H9 (cell line): Measurements from ENCODE around the gene PGBD4. TPM values are rescaled to one million over a fixed set of nuclear protein-coding genes. Genes with fewer than 3 reads are reported as not detected.

Experiments
- DNase-seq: peaks from one replicate; pipeline ENCODE4 v3.0.0-alpha.2; 2017
- H2AFZ ChIP-seq: one replicate; pipeline ENCODE4 v1.6.1; 2013; ENCODE audit warnings: mild to moderate bottlenecking, low read length, control low read depth, moderate library complexity
- H2AK5ac ChIP-seq: 2 replicates; pipeline ENCODE4 v1.6.1; 2013; ENCODE audit warnings: low read length, control low read depth, mixed read lengths; ENCODE audit not compliant: insufficient read length
- H2BK120ac ChIP-seq: one replicate; pipeline ENCODE4 v1.6.1; 2013; ENCODE audit warnings: low read depth, mild to moderate bottlenecking, low read length, control low read depth, inconsistent platforms; ENCODE audit not compliant: poor library complexity, severe bottlenecking
- H2BK12ac ChIP-seq: 2 replicates; pipeline ENCODE4 v1.6.1; 2013; ENCODE audit warnings: low read length, control low read depth, mixed read lengths, low read depth; ENCODE audit not compliant: insufficient read length
- H2BK15ac ChIP-seq: 2 replicates; pipeline ENCODE4 v1.6.1; 2013; ENCODE audit warnings: low read depth, low read length, control low read depth
- H2BK20ac ChIP-seq: one replicate; pipeline ENCODE4 v1.6.1; 2013; ENCODE audit warnings: low read depth, mild to moderate bottlenecking, low read length, control low read depth, inconsistent platforms; ENCODE audit not compliant: poor library complexity, severe bottlenecking
- H2BK5ac ChIP-seq: 2 replicates; pipeline ENCODE4 v1.6.1; 2013; ENCODE audit warnings: low read length, control low read depth, mixed read lengths; ENCODE audit not compliant: insufficient read length
- H3K14ac ChIP-seq: 2 replicates; pipeline ENCODE4 v1.6.1; 2013; ENCODE audit warnings: low read length, control low read depth; ENCODE audit not compliant: insufficient read depth
- H3K18ac ChIP-seq: 2 replicates; pipeline ENCODE4 v1.6.1; 2013; ENCODE audit warnings: low read depth, mild to moderate bottlenecking, mixed read lengths, low read length, control low read depth; ENCODE audit not compliant: insufficient read length
- H3K23ac ChIP-seq: 2 replicates; pipeline ENCODE4 v1.6.1; 2013; ENCODE audit warnings: low read length, control low read depth, mixed read lengths, low read depth; ENCODE audit not compliant: insufficient read length
- H3K23me2 ChIP-seq: 2 replicates; pipeline ENCODE4 v1.6.1; 2013; ENCODE audit warnings: low read depth, mild to moderate bottlenecking, mixed read lengths, low read length, control low read depth; ENCODE audit not compliant: insufficient read length, poor library complexity, severe bottlenecking
- H3K27ac ChIP-seq: 2 replicates; pipeline ENCODE4 v1.5.1; 2013; ENCODE audit warnings: low read length, control low read depth, mixed read lengths, low read depth; ENCODE audit not compliant: insufficient read length
- H3K27me3 ChIP-seq: 2 replicates; pipeline ENCODE4 v1.6.1; 2013; ENCODE audit warnings: low read length, control low read depth, inconsistent platforms; ENCODE audit not compliant: insufficient read depth
- H3K4ac ChIP-seq: 2 replicates; pipeline ENCODE4 v1.6.1; 2013; ENCODE audit warnings: low read depth, mild to moderate bottlenecking, control low read depth, inconsistent platforms, low read length, moderate library complexity
- H3K4me1 ChIP-seq: 2 replicates; pipeline ENCODE4 v1.6.1; 2013; ENCODE audit warnings: low read length, control low read depth, inconsistent platforms; ENCODE audit not compliant: insufficient read depth
- H3K4me2 ChIP-seq: 2 replicates; pipeline ENCODE4 v1.6.1; 2013; ENCODE audit warnings: low read length, control low read depth, mixed read lengths; ENCODE audit not compliant: insufficient read length, insufficient read depth
- H3K56ac ChIP-seq: 2 replicates; pipeline ENCODE4 v1.6.1; 2013; ENCODE audit warnings: low read depth, mild to moderate bottlenecking, mixed read lengths, low read length, control low read depth; ENCODE audit not compliant: insufficient read length
- H3K79me1 ChIP-seq: 2 replicates; pipeline ENCODE4 v1.6.1; 2013; ENCODE audit warnings: low read depth, mild to moderate bottlenecking, moderate library complexity, low read length, control low read depth, inconsistent platforms; ENCODE audit not compliant: insufficient read depth, poor library complexity, severe bottlenecking
- H3K79me2 ChIP-seq: 2 replicates; pipeline ENCODE4 v1.6.1; 2013; ENCODE audit warnings: low read length, control low read depth, inconsistent platforms; ENCODE audit not compliant: insufficient read depth
- H3K9ac ChIP-seq: 2 replicates; pipeline ENCODE4 v1.6.1; 2013; ENCODE audit warnings: low read length, control low read depth, mixed read lengths; ENCODE audit not compliant: insufficient read length; ENCODE audit errors: extremely low read depth
- H3K9me3 ChIP-seq: one replicate; pipeline ENCODE4 v1.6.1; 2013; ENCODE audit warnings: low read depth, low read length, inconsistent platforms; ENCODE audit not compliant: control insufficient read depth
- H3T11ph ChIP-seq: one replicate; pipeline ENCODE4 v1.6.1; 2013; ENCODE audit warnings: mild to moderate bottlenecking, low read length, control low read depth, inconsistent platforms
- H4K20me1 ChIP-seq: one replicate; pipeline ENCODE4 v1.6.1; 2013; ENCODE audit not compliant: control insufficient read depth, insufficient read length, insufficient read depth
- H4K5ac ChIP-seq: 2 replicates; pipeline ENCODE4 v1.6.1; 2013; ENCODE audit warnings: low read depth, mild to moderate bottlenecking, mixed read lengths, low read length, control low read depth; ENCODE audit not compliant: insufficient read length
- H4K8ac ChIP-seq: replicated peaks from 2 replicates; pipeline ENCODE4 v1.6.1; 2013; ENCODE audit warnings: low read length, control low read depth, mixed read lengths, low read depth; ENCODE audit not compliant: insufficient read length
- H4K91ac ChIP-seq: 2 replicates; pipeline ENCODE4 v1.6.1; 2013; ENCODE audit warnings: low read depth, mild to moderate bottlenecking, moderate library complexity, mixed read lengths, low read length, control low read depth; ENCODE audit not compliant: insufficient read length
- H3K27ac Mint-ChIP-seq, 3 experiments: 2 replicates in 2 of 3; 3 replicates in 1 of 3; pipeline ENCODE4 v1.8.0; 2020 to 2021; ENCODE audit warnings: mixed read lengths in 3 of 3, mild to moderate bottlenecking in 1 of 3, moderate library complexity in 1 of 3
- H3K27me3 Mint-ChIP-seq: 2 replicates; pipeline ENCODE4 v1.8.0; 2021; ENCODE audit warnings: low read depth, mild to moderate bottlenecking, moderate library complexity, mixed read lengths
- H3K36me3 Mint-ChIP-seq, 3 experiments: 2 replicates in 2 of 3; 3 replicates in 1 of 3; pipeline ENCODE4 v1.8.0; 2020 to 2021; ENCODE audit warnings: low read depth in 3 of 3, mixed read lengths in 3 of 3; ENCODE audit not compliant: insufficient read depth in 1 of 3
- H3K4me1 Mint-ChIP-seq, 2 experiments: 2 replicates each; pipeline ENCODE4 v1.8.0; 2020; ENCODE audit warnings: mixed read lengths in 2 of 2
- H3K4me3 Mint-ChIP-seq, 2 experiments: 2 replicates in 1 of 2; 3 replicates in 1 of 2; pipeline ENCODE4 v1.8.0; 2020 to 2021; ENCODE audit warnings: mild to moderate bottlenecking in 2 of 2, mixed read lengths in 2 of 2, moderate library complexity in 1 of 2
- H3K9me3 Mint-ChIP-seq, 2 experiments: 2 replicates in 1 of 2; 3 replicates in 1 of 2; pipeline ENCODE4 v1.8.0; 2020; ENCODE audit warnings: mild to moderate bottlenecking in 2 of 2, mixed read lengths in 2 of 2, moderate library complexity in 1 of 2
- CTCF ChIP-seq: fragments of 200-600 bp; sonication (generic); conservative IDR thresholded peaks from 3 replicates; pipeline ENCODE4 v1.8.0; 2021; ENCODE audit warnings: antibody characterized with exemption, mild to moderate bottlenecking
- WGBS: extraction: QIAGEN DNeasy Blood & Tissue Kit; methylation state at CpG from one replicate; pipeline ENCODE4 v1.1.7; 2013; ENCODE audit warnings: missing lambda C conversion rate, low lambda C conversion rate, mixed read lengths; ENCODE audit not compliant: insufficient read length; ENCODE audit errors: extremely low coverage; 5-methylcytosine and 5-hydroxymethylcytosine counted together
- total RNA-seq: library from RNA; stranded (reverse); gene quantifications from 2 replicates; pipeline ENCODE4 v1.2.1, GENCODE V29; 2021

The PGBD4 gene
- total RNA-seq, 1 experiment from 2014 or later: 1.2 TPM

- Mint-ChIP-seq H3K27me3 (no peaks in the 10 kb centered on the region; the same call in 1 of the 2 replicates), H3K4me1 (no peaks in the 10 kb centered on the region), H3K27ac (no peak overlapping the region), H3K4me3 (no peak overlapping the region), H3K36me3 (no peaks in the 10 kb centered on the region), H3K9me3 (no peaks in the 10 kb centered on the region)
- Histone ChIP-seq H4K20me1 (no peaks in the 10 kb centered on the region), H4K8ac (no peak overlapping the region), H3K27me3 (no peaks in the 10 kb centered on the region), H4K5ac (no peak overlapping the region), H3K4me2 (no peak overlapping the region), H3K4me1 (no peaks in the 10 kb centered on the region), H3K56ac (no peak overlapping the region), H2AFZ (no peak overlapping the region), H3K14ac (no peak overlapping the region), H3K4ac (no peak overlapping the region), H2BK5ac (no peak overlapping the region), H4K91ac (no peak overlapping the region), H2AK5ac (no peak overlapping the region), H3K18ac (no peak overlapping the region), H3K27ac (no peak overlapping the region), H3K23ac (no peak overlapping the region), H2BK12ac (no peak overlapping the region), H2BK120ac (no peak overlapping the region), H3K79me2 (no peaks in the 10 kb centered on the region), H3K23me2 (no peaks in the 10 kb centered on the region), H3K9me3 (no peaks in the 10 kb centered on the region), H3K79me1 (no peaks in the 10 kb centered on the region), H2BK20ac (no peak overlapping the region), H2BK15ac (no peak overlapping the region), H3T11ph (no peak overlapping the region), H3K9ac (no peak overlapping the region)
- no peak for DNase-seq
- TF ChIP-seq CTCF: no peak
- no CpG with 5 or more reads among the region's 4 CpGs for WGBS
These were observed 25.1 kb upstream of the PGBD4 start for GRCh38 chr15:34076785-34077184.
